Hepatic stellate cell (primary cell): ENCODE results near the gene KIF18B.

Experiments
- DNase-seq: peaks from one replicate; pipeline ENCODE4 v3.0.0; 2011; ENCODE audit warnings: low spot score

KIF18B gene

DNA sequence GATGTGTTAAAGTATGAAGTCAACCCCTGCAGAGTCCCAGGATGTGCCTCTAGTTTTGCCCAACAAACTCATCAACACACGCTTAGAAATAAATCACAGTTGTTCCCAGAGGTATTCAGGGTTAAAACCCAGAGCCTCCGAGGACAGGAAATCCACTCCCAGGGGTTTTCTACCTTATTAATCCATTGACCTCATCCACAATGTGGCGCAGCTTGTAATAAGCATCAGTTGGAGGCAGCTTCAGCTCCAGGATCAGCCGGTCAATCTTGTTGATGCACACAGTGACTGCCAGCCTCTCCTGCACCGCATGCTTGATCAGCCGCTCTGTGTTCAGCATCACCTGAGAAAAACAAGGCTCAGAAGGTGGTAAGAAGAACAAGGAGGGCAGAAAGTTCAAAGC lies 71.8 kb downstream of the KIF18B start:
- no peak for DNase-seq
